HFF-Myc (cell line): ENCODE measurements around the gene EXOC4.
"Not testable (repeated sequence)": the region's sequence is repeated elsewhere in the genome, so short reads cannot be mapped to it uniquely, and the experiment has no call there.

Experiments used
- DNase-seq: peaks from one replicate; pipeline ENCODE4 v3.0.0-alpha.2; 2011; ENCODE audit warnings: low read depth; ENCODE audit errors: extremely low read depth
- H3K4me3 ChIP-seq: replicated peaks from 2 replicates; pipeline ENCODE4 v1.5.1; 2011; ENCODE audit warnings: low read depth, mild to moderate bottlenecking, control low read depth, low read length
- CTCF ChIP-seq: IDR thresholded peaks from 2 replicates; pipeline ENCODE4 v1.5.1; 2012; ENCODE audit warnings: mild to moderate bottlenecking, low read depth, low read length, control low read depth; ENCODE audit errors: missing control alignments

The EXOC4 gene

DNA sequence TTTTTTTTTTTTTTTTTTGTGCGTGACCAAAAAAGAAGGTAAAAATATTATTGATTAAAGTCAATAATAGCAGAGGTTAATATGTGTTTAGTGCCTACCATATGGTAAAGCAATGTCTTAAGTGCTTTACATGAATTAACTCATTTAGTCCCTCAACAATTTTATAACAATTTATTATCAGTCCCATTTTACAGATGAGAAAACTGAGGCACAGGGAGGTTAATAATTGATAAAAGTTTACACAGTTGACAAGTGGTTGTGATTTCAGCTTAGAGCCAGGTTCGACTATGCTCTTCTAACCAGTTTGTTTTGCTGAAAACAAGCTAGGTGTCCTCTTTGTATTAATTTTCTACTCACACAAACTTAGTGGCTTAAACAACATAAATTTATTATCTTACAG is 67.0 kb downstream of the EXOC4 start:
- H3K4me3 ChIP-seq = no peak overlapping the region
- DNase-seq = no peak
- TF ChIP-seq CTCF = no peak

- TF ChIP-seq CTCF = no peak
- DNase-seq = no peak
- no peak overlapping the region for H3K4me3 ChIP-seq
These were observed 68.0 kb downstream of the EXOC4 start for GRCh38 chr7:133320891-133321290.

DNA sequence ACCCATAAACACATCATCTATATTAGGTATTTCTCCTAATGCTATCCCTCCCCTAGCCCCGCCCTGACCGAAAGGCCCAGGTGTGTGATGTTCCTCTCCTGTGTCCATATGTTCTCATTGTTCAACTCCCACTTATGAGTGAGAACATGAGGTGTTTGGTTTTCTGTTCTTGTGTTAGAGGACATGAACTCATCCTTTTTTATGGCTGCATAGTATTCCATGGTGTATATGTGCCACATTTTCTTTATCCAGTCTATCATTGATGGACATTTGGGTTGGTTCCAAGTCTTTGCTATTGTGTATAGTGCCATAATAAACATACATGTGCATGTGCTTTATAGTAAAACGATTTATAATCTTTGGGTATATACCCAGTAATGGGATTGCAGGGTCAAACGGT is 68.5 kb downstream of the EXOC4 start:
- H3K4me3 ChIP-seq = not testable (repeated sequence)

GRCh38 chr7:133326745-133327144 is 73.9 kb downstream of the EXOC4 start:
- DNase-seq, H3K4me3 ChIP-seq: not testable (repeated sequence)

More for the DNA sequence above, 68.5 kb downstream of the EXOC4 start:
- not testable (repeated sequence) for DNase-seq

- H3K4me3 ChIP-seq, DNase-seq: not testable (repeated sequence)
These were observed 75.1 kb downstream of the EXOC4 start for GRCh38 chr7:133328021-133328420.

DNA sequence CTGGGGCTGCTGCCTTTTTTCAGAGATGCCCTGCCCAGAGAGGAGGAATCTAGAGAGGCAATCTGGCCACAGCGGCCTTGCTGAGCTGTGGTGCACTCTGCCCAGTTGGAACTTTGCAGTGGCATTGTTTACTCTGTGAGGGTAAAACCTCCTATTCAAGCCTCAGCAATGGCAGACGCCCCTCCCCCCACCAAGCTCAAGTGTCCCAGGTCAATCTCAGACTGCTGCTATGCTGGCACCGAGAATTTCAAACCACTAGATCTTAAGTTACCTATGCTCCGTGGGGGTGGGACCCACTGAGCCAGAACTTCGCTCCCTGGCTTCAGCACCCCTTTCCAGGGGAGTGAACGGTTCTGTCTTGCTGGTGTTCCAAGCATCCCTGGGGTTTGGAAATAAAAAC is 77.2 kb downstream of the EXOC4 start:
- TF ChIP-seq CTCF = no peak
- H3K4me3 ChIP-seq = no peak overlapping the region
- DNase-seq = no peak

- no peak for DNase-seq
- no peak overlapping the region for H3K4me3 ChIP-seq
- no peak for TF ChIP-seq CTCF
These were observed 79.0 kb downstream of the EXOC4 start for GRCh38 chr7:133331861-133332260.

DNA sequence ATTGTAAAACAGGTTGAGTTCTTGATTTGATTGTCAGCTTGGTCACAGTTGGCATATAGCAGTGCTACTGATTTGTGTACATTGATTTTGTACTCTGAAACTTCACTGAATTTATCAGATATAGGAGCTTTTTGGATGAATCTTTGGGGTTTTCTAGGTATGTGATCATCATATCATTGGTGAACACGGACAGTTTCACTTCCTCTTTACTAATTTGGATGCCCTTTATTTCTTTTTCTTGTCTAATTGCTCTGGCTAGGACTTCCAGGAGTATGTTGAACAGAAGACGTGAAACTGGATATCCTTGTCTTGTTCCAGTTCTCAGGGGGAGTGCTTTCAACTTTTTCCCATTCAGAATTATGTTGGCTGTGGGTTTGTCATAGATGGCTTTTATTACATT is 86.9 kb downstream of the EXOC4 start:
- H3K4me3 ChIP-seq = no peak overlapping the region
- no peak for TF ChIP-seq CTCF
- DNase-seq = no peak

GRCh38 chr7:133344275-133344674 is 91.4 kb downstream of the EXOC4 start:
- no peak for DNase-seq
- peak; percentile 50 for TF ChIP-seq CTCF
- no peak overlapping the region for H3K4me3 ChIP-seq
